NCI-H526 (cell line): ENCODE measurements around the gene AMMECR1L.
A peak's percentile ranks its signal among the peaks of the same experiment; 100 is the strongest.
"Not testable (repeated sequence)": the region's sequence is repeated elsewhere in the genome, so short reads cannot be mapped to it uniquely, and the experiment has no call there.

ENCODE experiments used
- DNase-seq, 2 experiments: peaks; one replicate each; lab custom pipeline; 2025; lab: John Stamatoyannopoulos, UW

AMMECR1L gene

DNA sequence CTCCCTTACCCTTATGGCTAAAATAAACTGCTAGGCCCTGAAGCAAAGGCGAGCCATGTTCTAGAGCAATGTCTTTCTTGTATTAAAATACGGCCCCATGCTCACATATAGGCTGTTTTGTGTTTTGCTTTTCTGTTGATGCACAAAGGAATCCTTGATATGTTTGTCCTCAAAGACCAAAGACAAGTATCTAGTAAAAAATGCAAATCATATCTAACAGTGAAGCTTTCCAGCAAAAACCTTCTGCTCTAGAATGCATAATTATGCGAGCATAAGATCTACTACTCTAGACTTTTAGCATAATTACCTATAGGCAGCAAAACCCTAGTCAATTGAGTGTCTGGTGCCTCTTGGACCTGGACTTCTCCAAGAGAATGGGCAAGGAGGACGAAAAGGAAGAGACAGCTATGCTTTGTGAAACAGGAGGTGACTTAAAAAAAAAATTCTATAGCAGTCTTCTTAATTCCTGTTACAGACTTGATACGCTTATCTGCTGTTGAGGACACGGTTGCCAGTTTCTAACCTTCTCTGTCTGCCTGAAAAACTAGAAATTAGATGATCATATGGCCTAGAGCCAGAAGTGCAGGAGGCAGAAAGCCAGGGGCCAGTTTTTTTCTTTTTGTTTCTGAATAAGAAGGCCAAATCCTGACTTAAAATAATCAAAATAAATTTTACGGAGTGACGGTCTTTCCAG, 1.5 kb upstream of the AMMECR1L start:
- peak in 1 of 2 experiments; percentile 40 for DNase-seq

DNA sequence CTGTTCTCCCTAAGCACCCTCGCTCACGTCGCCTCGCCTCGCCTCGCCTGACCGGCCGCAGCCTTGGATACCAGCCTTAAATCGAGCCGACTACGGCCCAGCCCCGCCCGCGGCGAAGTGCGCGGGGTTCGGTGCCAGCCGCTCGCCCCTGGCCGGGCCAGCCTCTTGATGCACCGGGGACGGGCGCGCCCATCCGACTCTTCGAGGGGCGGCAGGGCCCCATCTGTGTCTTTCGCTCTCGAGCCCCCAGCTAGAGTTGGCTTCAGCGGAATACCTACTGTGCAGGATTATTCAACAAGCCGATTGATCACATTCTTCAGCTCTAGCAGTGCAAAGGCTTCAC, 808 bp upstream of the AMMECR1L start:
- DNase-seq: not testable (repeated sequence)

DNA sequence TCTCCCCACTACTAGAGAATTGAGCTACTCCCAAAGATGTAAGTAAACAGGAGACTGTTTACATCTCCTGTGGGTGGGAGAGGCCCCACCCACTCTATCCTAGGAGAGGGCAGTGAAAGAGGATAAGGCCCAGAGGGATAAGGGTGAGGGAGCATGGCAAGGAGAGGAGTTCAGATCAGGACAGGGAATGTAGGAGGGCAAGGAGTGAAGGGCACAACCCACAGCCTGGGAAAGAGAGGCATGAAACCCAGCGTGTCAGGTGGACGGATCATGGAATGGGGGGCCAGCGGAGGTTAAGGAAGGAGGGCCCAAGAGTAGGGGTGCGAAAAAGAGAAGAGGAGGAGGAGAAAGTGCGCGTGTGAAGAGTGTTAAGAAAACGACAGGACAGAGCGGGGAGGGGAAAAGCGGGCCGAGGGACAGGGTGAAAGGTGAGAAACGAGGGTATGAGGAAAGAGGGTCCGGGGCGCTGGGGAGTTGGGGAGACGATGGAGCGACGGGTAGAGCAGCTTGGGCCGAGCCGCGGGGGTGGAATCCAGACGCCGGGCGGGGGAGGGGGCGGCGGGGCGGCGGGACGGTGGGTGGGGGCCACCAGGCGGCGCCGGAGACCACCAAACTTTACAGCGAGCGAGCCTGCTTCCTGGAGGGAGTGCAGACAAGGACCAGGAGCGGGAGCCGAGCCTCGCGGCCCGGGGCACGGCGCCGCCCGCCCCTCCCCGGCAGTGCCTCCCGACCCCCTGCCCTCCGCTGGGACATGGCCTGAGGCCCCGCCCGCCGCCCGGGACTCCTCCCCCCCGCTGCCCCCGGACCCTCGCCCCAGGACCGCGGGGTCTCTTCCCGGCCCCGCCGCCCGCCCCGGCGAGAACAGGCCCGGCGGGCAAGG, 655 bp downstream of the AMMECR1L start:
- DNase-seq: peak in 1 of 2 experiments; percentile 28

GRCh38 chr2:127884436-127884835, 1.3 kb downstream of the AMMECR1L start:
- DNase-seq: no peak

DNA sequence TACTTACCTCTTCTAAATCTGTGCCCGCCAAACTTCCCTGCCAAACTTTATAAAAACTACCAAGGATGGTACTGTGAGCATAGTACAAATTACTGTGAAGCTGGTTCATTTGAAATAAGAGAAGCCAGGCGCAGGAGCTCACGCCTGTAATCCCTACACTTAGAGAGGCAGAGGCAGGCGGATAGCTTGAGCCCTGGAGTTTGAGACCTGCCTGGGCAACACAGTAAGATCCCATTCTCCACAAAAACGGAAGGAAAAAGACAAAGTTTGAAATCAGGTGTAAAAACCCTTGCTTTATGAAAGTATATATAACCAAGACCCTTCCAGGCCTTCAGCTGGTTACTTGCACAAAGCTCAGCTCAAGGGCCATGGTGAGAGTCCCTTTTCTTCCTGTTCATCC, 5.9 kb downstream of the AMMECR1L start:
- DNase-seq: no peak

DNA sequence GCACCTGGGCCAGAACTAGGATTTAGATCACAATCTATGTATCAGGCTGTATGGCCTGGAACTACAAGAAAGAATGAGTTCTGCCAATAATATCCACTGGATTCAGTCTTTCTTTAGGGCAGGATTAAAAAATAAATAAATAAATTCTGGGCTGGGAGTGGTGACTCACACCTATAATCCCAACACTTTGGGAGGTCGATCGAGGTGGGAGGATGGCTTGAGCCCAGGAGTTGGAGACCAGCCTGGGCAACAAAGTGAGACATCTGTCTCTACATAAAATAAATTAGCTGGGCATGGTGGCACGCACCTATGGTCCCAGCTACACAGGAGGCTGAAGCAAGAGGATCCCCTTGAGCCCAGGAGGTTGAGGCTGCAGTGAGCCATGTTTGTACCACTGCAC, 8.1 kb downstream of the AMMECR1L start:
- DNase-seq: no peak

DNA sequence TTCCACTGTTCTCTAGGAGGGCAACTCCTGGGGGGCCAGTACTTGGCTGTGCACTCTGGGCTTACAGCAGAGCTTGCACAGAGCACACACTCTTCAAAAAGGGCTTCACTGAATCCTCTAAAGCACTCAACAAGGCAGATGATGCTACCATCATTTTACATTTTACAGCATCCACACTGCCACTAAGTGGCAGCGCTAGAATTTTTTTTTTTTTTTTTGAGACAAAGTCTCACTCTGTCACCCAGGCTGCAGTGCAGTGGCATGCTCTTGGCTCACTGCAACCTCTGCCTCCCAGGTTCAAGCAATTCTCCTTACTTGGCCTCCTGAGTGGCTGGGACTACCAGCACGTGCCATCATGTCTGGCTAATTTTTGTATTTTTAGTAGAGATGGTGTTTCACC, 8.6 kb downstream of the AMMECR1L start:
- DNase-seq: no peak

DNA sequence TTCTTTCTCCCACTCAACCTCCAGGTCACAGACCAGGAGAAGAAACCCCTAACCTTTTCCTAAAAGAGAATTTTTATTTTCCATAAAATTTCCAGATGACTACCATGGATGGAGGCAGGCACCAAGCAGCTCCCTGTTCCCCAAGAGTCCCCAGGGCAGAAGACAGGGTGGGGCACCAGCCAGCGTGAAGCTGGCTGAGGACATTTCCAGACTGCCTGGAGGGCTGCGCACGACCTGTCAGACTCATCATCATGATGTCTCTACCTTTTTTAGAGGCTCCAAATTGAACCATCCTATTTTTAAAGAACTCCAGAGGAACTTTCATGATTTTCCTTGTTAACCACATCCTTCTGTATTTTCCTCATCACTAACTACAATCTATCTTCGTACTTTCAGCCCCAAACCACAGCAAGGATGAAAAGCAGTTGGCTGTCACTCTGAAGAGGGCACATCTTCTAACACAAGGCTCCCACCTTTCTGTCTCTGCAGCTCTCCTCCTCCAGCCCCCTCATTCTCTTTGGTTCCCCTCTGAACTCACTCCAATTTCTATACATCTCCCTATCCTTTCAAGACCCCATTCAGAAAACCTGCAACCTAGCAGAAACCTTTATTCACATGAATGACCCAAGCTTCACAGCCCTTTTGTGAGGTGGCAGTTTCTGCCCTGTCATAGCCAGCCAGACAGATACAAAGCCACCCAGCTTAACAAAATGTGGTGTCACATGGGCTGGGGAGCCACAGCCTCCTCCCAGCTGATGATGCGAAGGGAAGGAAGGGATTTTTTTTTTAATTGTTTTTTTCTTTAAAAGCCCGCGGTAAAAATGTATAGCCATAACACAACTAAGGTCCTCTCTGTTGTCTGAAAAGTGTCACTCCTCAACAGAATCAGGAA, 11.1 kb downstream of the AMMECR1L start:
- no peak for DNase-seq

GRCh38 chr2:127873707-127874303, 12.0 kb downstream of the AMMECR1L start:
- DNase-seq: no peak

GRCh38 chr2:127872354-127872753, 13.4 kb downstream of the AMMECR1L start:
- no peak for DNase-seq

- no peak for DNase-seq
Measured at GRCh38 chr2:127865926-127866325, 19.8 kb downstream of the AMMECR1L start.

GRCh38 chr2:127864877-127865276, 20.9 kb downstream of the AMMECR1L start:
- DNase-seq: peak; percentile 7 to 45

DNA sequence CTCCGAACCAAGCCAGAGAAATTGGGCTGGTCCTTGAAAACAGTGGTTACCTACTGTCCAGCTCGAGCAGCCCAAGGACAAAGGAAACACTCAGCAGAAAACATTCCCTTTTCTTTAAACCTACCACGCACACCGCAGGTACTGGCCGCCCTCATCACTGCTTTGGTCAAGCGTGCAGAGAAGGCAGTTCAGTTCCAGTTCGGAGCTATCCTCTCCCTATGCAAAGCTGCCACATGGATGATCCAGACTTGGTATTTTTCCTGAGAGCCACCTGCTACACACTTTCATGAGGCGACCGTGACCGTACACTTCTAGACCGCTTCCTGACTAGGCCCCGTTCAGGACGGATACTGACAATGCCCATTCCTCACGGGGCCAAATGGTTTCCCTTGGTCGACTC, 23.5 kb downstream of the AMMECR1L start:
- DNase-seq: no peak

DNA sequence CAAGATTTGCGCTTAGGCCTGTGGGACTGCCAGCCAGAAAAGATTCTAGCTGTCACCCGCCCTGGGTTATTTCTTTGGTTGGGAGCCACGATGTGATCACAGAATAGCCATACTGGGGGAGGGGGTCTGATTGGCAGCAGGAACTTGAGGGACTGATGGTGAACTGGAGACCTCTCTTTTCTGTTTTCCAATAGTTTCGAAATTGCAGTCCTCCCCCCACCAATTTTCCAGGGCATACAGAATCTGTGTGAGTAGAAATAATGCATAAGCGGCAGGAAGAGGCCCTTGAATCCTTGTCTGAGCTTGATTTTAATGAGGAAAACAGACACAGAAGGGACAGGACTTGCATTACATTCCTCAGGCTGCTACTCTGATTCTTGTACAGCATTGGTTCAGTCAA, 25.6 kb downstream of the AMMECR1L start:
- no peak for DNase-seq

- DNase-seq: peak; percentile 50 to 81
Measured at GRCh38 chr2:127859712-127860085, 26.1 kb downstream of the AMMECR1L start.

- DNase-seq: peak; percentile 34 to 66
Measured at GRCh38 chr2:127857265-127857808, 28.4 kb downstream of the AMMECR1L start.

DNA sequence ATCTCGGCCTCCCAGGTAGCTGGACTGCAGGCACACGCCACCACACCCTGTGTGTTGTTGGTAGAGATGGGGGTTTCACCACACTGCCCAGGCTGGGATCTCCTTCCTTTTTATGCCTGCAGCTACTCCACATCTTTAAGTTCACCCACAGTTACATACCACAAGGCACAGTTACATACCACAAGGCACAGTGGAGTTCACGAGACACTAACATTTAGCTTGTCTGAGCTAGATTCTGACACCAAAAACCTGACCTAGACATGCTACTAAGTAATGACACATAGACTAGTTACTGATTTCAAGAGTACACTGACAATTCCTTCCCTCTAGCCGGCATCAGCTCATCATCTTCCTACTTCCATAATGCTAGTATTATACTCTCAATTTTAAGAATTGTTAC, 32.1 kb downstream of the AMMECR1L start:
- no peak for DNase-seq

DNA sequence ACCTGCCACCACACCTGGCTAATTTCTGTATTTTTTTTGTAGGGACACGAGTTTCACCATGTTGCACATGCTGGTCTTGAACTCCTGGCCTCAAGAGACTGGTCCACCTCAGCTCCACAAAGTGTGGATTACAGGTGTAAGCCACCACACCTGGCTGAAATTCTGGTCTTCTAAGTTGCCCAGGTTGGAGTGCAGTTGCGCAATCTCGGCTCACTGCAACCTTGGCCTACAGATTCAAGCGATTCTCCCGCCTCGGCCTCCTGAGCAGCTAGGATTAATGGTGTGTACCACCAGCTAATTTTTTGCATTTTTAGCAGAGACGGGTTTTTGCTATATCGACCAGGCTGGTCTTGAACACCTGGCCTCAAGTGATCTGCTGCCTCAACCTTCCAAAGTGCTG, 33.4 kb downstream of the AMMECR1L start:
- DNase-seq: no peak

GRCh38 chr2:127847931-127848330, 37.8 kb downstream of the AMMECR1L start:
- no peak for DNase-seq

DNA sequence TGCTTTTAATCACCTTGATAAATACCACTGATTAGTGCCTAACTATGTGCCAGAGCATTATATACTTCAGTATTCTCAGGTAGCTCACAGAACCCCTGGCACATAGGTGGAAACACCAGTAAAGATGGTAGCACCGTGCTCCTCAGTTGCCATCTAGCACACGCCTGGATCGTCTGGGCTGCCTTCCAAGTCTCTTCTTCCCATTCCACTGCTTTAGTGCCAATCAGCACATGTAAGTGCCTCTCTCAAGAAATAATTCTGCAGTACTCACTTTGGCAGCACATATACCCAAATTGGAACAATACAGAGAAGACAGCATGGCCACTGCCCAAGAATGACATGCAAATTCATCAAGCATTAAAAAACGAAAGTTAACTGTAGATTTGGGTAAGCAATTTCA, 40.8 kb downstream of the AMMECR1L start:
- no peak for DNase-seq

DNA sequence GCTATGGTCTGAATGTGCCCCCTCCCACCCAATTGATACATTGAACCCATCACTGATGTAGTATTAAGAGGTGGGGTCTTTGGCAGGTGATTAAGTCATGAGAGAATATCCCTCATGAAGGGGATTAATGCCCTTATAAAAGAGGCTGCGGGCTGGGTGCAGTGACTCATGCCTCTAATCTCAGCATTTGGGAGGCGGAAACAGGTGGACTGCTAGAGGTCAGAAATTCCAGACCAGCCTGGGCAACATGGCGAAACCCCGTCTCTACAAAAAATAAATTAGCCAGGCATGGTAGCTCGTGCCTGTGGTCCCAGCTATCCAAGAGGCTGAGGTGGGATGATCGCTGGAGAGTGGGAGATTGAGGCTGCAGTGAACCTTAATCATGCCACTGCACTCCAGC, 42.1 kb downstream of the AMMECR1L start:
- no peak for DNase-seq
